PFSK-1 (cell line): ENCODE data around the gene P2RY13.

Source experiments
- POLR2AphosphoS5 ChIP-seq: IDR thresholded peaks from 2 replicates; pipeline ENCODE4 v1.6.1; 2012; ENCODE audit warnings: low read depth, mild to moderate bottlenecking, control low read depth, low read length, moderate library complexity
- REST ChIP-seq, 2 experiments: IDR thresholded peaks; 2 replicates each; pipeline versions ENCODE4 v1.6.1 to v1.8.0; 2011 to 2012; ENCODE audit warnings: low read depth in 2 of 2, low read length in 2 of 2, control low read depth in 1 of 2, inconsistent platforms in 1 of 2, mild to moderate bottlenecking in 1 of 2, moderate library complexity in 1 of 2; ENCODE audit not compliant: insufficient read depth in 1 of 2
- SIN3A ChIP-seq: IDR thresholded peaks from 2 replicates; pipeline ENCODE4 v1.6.1; 2012; ENCODE audit warnings: mild to moderate bottlenecking, low read length, moderate library complexity, borderline replicate concordance; ENCODE audit not compliant: insufficient read depth
- TAF1 ChIP-seq: IDR thresholded peaks from 2 replicates; pipeline ENCODE4 v1.6.1; 2012; ENCODE audit warnings: low read length, control low read depth, borderline replicate concordance; ENCODE audit not compliant: insufficient read depth

- no peak for TF ChIP-seq POLR2AphosphoS5
- no peak for TF ChIP-seq REST (IDR thresholded peaks at IDR 0.05; ENCODE audit: insufficient read depth in 1 of 2, low read depth in 2 of 2, low read length in 2 of 2)
- TF ChIP-seq TAF1 = no peak
- TF ChIP-seq SIN3A = no peak
Measured at GRCh38 chr3:151347432-151347831, 18.1 kb upstream of the P2RY13 start.
